ENCODE data around the gene CLCN1. TPM values are rescaled to one million over a fixed set of nuclear protein-coding genes. Genes with fewer than 3 reads are reported as not detected.

The CLCN1 gene
- polyA plus RNA-seq, 3 donors: 0.07 TPM; not detected in 2

DNA sequence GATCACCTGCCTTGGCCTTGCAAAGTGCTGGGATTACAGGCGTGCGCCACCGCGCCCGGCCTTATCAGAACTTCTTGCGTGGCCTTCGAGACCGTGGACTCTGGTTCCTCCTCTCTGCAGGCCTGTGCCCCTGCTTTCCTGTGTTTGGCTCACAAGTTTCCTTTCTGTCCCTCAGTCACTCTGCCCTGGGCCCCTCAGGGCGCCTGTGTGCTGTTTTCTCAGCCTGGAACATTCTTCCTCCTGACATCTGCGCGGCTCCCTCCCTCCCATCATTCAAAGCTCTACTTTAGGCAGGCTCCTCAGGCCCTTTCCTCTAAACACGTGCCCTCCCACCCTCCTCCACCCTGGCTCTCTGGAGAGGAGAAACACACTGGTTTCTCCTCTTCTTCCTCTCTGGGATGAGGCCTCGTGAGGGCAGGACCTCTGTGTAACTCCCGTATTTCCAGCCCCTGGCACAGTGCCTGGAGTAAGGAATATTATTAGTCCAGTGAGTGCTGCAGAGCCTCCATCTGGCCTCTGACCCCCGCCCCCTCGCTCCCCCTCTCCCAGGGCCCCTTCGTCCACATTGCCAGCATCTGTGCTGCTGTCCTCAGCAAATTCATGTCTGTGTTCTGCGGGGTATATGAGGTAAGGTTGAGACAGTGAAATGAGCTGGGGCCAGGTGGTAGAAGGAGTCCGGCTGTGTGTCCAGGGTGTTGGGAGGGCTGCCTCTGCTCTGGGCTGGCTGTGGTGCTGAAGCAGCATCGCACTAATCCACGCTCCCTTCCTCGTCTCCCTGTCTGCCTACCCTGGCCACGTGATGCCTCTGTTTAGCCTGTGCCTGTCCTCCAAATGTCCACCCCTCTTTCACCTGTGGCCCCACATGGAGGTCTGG, 7.1 kb downstream of the CLCN1 start:
- no peak overlapping the region for H3K27ac ChIP-seq (ENCODE audit: low read depth, low read length)
- 60 to 74% (median 62%) methylated on average over 23 of the region's 23 CpGs for WGBS, 3 donors

DNA sequence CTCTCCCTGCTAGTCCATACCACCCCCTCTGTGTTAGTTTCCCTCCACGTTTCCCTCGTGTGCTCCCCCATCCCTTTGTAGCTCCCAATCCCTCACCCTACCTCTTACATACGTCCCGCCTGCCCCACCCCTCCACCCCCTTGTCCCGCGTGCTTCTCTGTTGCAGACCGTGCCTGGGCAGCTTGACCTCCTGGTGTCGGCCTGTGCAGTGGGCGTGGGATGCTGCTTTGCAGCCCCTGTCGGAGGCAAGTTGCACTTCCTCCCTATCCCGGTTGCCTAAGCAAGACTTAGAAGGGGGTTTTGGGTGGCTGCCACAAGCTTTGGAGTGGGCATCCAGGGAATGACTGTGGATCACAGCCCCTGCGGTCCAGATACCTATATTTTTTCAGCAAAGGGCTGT, 7.7 kb downstream of the CLCN1 start:
- H3K27ac ChIP-seq (ENCODE audit: low read depth, low read length): no peak overlapping the region
- WGBS, 3 donors: 53 to 69% (median 60%) methylated on average over 12 of the region's 12 CpGs

- no peak overlapping the region for H3K27ac ChIP-seq (ENCODE audit: low read depth, low read length)
- 55 to 72% (median 71%) methylated on average over 2 of the region's 2 CpGs for WGBS, 3 donors
Measured at GRCh38 chr7:143325240-143325639, 9.3 kb downstream of the CLCN1 start.

- H3K27ac ChIP-seq (ENCODE audit: low read depth, low read length): no peak overlapping the region
- WGBS, 3 donors: 89 to 93% (median 89%) methylated on average over 5 of the region's 5 CpGs
Measured at GRCh38 chr7:143327903-143328302, 12.0 kb downstream of the CLCN1 start.

GRCh38 chr7:143329471-143330170, 13.7 kb downstream of the CLCN1 start:
- WGBS, 3 donors: 86 to 95% (median 94%) methylated on average over 10 of the region's 10 CpGs
- H3K27ac ChIP-seq (ENCODE audit: low read depth, low read length): no peak overlapping the region

GRCh38 chr7:143331179-143331801, 15.4 kb downstream of the CLCN1 start:
- WGBS, 3 donors: 63 to 73% (median 73%) methylated on average over 8 of the region's 8 CpGs

DNA sequence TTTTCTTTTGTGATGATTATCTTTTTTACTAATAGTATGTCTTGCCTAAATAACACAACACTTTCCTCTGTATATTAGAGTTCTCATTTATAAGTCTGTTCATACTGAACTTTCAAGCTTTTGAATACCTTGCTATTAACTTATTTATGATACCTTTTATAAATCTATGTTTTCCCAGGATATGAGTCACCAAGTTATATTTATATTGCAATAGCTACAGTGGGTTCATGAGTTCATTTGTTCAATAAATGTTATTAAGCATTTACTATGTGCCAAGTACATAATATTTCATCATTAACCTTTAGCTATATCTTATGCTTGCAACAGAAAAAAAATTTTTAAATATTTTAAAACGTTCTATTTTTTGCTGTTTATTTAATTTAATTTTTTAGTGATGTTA, 18.3 kb downstream of the CLCN1 start:
- WGBS, 3 donors: 31 to 49% (median 43%) methylated on average over 1 of the region's 1 CpG
- H3K27ac ChIP-seq (ENCODE audit: low read depth, low read length): no peak overlapping the region

More at GRCh38 chr7:143331179-143331801, 15.4 kb downstream of the CLCN1 start:
- no peak overlapping the region for H3K27ac ChIP-seq (ENCODE audit: low read depth, low read length)

DNA sequence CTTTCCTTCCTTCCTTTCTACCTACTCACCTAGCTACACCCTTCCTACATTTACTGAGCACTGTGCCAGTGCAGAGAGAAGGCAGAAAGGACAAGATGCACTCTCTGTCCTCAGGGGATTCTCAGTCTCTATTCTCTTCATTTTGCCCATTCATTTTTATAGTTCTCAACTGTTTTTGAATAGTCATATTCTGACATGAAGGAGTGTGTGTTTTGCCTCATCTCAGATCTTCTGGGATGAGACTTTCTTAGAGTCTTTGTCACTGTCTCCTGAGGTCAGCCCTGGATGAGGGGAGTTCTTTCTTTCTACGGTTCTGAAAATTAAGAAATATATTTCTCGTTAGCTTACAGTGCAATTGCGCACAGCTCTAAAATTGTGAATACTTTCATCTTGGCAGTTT, 21.3 kb downstream of the CLCN1 start:
- no peak overlapping the region for H3K27ac ChIP-seq (ENCODE audit: low read depth, low read length)
- WGBS, 3 donors: 77 to 86% (median 86%) methylated on average over 3 of the region's 3 CpGs

- 88 to 94% (median 90%) methylated on average over 8 of the region's 8 CpGs for WGBS, 3 donors
- no peak overlapping the region for H3K27ac ChIP-seq (ENCODE audit: low read depth, low read length)
Measured at GRCh38 chr7:143341842-143342241, 25.9 kb downstream of the CLCN1 start.

DNA sequence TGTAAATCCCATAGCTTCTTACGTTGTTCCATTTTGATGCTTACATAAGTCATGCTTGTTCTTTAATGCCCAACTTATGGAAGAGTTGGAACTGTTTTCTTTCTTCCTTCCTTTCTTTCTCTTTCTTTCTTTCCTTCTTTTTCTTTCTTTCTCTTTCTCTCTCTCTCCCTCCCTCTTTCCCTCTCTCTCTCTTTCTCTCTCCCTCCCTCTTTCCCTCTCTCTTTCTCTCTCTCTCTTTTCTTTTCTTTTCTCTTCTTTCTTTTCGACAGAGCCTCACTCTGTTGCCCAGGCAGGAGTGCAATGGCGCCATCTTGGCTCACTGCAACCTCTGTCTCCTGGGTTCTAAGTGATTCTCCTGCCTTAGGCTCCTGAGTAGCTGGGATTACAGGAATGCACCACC, 27.7 kb downstream of the CLCN1 start:
- 72 to 96% (median 91%) methylated on average over 3 of the region's 3 CpGs for WGBS, 3 donors
- no peak overlapping the region for H3K27ac ChIP-seq (ENCODE audit: low read depth, low read length)

- WGBS, 3 donors: 6 to 10% (median 9%) methylated on average over 31 to 35 of the region's 35 CpGs
- no peak overlapping the region for H3K27ac ChIP-seq (ENCODE audit: low read depth, low read length)
Measured at GRCh38 chr7:143345428-143345900, 29.6 kb downstream of the CLCN1 start.

GRCh38 chr7:143346018-143346417, 30.1 kb downstream of the CLCN1 start:
- 84 to 88% (median 87%) methylated on average over 4 of the region's 4 CpGs for WGBS, 3 donors

DNA sequence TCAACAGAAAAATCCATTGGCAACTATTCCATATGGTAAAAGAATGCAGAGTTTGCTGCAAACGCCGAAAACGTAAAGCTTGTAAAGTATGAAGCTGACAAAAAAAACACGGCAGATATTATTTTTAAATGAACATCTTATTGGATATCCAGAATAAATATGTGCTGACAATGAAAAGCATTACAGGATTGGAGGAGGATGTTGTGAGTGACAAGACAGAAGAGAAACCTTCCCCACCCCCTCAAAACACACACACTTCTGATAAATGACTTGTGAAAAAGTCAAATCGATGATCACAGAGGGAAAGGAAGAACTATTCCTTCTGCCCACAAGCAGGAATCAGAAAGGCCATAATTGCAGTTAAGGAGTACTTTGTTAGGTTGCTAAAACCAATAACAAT, 32.0 kb downstream of the CLCN1 start:
- WGBS, 3 donors: 59 to 81% (median 62%) methylated on average over 5 of the region's 5 CpGs

More at GRCh38 chr7:143346018-143346417, 30.1 kb downstream of the CLCN1 start:
- no peak overlapping the region for H3K27ac ChIP-seq (ENCODE audit: low read depth, low read length)

GRCh38 chr7:143351060-143351459, 35.1 kb downstream of the CLCN1 start:
- H3K27ac ChIP-seq (ENCODE audit: low read depth, low read length): no peak overlapping the region
- WGBS, 3 donors: 73 to 81% (median 76%) methylated on average over 5 of the region's 5 CpGs

More for the DNA sequence above, 32.0 kb downstream of the CLCN1 start:
- H3K27ac ChIP-seq (ENCODE audit: low read depth, low read length): no peak overlapping the region

DNA sequence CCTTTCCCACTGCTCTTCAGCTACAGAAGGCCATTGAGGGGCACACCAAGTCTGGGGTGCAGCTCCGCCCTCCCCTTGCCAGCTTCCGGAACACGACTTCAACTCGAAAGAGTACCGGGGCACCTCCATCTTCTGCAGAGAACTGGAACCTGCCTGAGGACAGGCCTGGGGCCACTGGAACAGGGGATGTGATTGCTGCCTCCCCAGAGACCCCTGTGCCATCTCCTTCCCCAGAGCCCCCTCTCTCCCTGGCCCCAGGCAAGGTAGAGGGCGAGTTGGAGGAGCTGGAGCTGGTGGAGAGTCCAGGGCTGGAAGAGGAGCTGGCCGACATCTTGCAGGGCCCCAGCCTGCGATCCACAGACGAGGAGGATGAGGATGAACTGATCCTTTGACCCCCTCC, 35.7 kb downstream of the CLCN1 start:
- no peak overlapping the region for H3K27ac ChIP-seq (ENCODE audit: low read depth, low read length)
- 91 to 95% (median 93%) methylated on average over 9 of the region's 9 CpGs for WGBS, 3 donors

DNA sequence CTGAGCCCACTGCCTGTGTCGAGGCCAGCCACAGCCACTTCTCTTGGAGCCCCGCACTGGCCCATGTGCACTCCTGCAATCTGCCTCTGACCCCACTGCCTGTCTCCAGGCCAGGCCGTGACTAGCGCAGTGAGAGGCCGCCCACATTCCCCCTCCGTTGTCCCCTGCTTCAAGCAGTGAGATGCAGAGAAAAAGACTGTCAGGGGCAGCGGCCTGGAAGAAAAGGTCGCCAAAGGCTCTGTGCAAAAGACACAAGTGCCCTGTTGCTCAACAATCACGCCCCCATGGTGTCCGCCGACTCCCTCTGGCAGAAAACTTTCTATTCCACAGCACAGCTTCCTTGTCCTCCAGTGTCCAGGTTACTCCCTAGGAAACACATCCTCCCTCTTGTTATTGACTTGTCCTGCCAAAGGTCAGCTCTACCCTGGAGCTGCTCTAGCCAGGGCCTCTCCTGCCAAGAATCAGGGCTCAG, 36.7 kb downstream of the CLCN1 start:
- no peak overlapping the region for H3K27ac ChIP-seq (ENCODE audit: low read depth, low read length)
- WGBS, 3 donors: 63 to 75% (median 73%) methylated on average over 11 of the region's 11 CpGs

DNA sequence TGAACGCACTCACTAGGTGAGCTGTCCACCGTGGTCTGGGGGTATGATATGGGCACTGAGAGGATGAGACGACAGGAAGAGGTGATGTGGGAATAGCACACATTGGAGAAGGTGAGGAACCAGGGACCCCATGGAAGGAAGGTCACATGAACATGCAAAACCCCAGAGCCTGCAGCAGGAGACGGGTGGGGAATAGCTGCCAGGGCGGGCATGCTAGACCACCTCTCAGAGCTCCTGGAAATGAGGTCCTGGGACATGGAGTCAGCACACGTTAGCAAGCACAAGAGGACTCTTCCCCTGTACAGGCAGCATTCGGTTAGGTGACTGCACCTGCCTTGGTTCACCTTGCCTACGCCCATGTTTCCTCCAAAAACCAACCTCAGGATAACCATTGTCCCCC, 38.5 kb downstream of the CLCN1 start:
- no peak overlapping the region for H3K27ac ChIP-seq (ENCODE audit: low read depth, low read length)
- WGBS, 3 donors: 86 to 93% (median 92%) methylated on average over 8 of the region's 8 CpGs

DNA sequence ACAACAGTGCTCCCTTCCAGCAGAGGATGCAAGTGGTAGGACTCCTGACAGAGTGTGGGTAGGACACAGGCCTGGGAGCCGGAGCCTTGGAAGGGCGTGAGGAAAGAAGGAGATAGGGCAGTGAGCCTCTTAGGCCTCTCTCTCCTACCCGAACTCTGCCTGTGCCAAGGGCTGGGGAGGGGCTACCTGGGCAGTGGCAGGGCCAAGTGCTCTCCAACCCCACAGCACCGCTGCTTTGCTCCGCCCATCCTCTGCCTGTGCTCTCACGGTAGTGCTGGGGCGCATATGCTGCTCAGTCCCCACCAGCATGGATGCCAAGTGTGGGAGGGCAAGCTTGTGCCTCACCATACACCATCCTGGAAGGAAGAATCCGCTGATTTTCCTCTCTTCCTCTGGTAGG, 39.1 kb downstream of the CLCN1 start:
- no peak overlapping the region for H3K27ac ChIP-seq (ENCODE audit: low read depth, low read length)
- WGBS, 3 donors: 76 to 87% (median 86%) methylated on average over 6 to 8 of the region's 8 CpGs
